ENCODE results near the gene CD300E. TPM values are rescaled to one million over a fixed set of nuclear protein-coding genes. Genes with fewer than 3 reads are reported as not detected.

The CD300E gene
- total RNA-seq, 1 experiment from 2014 or later: not detected

DNA sequence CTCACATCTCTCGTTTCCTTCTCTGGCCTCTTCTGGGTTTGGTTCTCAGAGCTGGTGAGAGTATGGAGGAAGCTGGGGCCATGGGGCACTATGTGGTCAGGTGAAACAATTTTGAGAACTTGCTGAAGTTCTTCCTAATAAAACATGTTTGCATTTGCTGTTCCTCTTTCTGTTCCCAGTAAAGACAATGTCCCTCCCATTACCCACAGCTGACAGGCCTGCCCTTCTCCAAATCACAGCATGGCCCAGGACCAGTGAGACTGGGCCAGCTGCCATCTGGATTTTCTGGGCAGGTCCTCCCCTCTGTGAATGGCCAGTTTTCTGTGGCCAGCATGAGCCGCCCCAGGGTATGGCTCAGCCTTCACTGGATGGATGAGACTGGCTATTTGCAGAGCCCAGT, 56.1 kb downstream of the CD300E start, which contains the start of gene CD300H:
TSS of gene CD300H (minus strand) at position 113 of the 400 bp plus-strand sequence.
- intact Hi-C loops (cut with micrococcal nuclease): no loop called here
- H3K36me3 ChIP-seq (ENCODE audit: control insufficient read depth in 1 of 2, insufficient read depth in 2 of 2, low read length in 2 of 2): no peaks in the 10 kb centered on the region
- peaks cover 14 to 25% of the 10 kb centered on the region in 2 experiments for H3K4me1 ChIP-seq (ENCODE audit: control insufficient read depth in 1 of 2, insufficient read depth in 2 of 2, low read length in 2 of 2)
- RAD21 ChIA-PET (ENCODE audit: low non-redundant PET in 1 of 2, low total read pairs in 2 of 2, uncharacterized antibody in 2 of 2, unreplicated experiment in 2 of 2): no interaction called here
- H3K9ac ChIP-seq (ENCODE audit: low read length): no peak within 1 kb of the TSS
- DNase-seq (ENCODE audit: low read depth, low spot score): no peak
- H3K4me3 ChIP-seq (replicated peaks in 1 of 2; ENCODE audit: low read depth in 1 of 2, low read length in 2 of 2): no peak within 1 kb of the TSS
- POLR2A ChIA-PET: no interaction called here
- H3K9me3 ChIP-seq (ENCODE audit: control insufficient read depth in 1 of 2, insufficient read depth in 1 of 2, low read depth in 1 of 2, low read length in 2 of 2): no peaks in the 10 kb centered on the region
- no TSS peak for BruUV-seq (replicated peaks)
- no peak within 1 kb of the TSS for H3K4me2 ChIP-seq (ENCODE audit: low read length)
- TF ChIP-seq ZFX (IDR thresholded peaks at IDR 0.05): no peak
- TF ChIP-seq, protein P1, sequence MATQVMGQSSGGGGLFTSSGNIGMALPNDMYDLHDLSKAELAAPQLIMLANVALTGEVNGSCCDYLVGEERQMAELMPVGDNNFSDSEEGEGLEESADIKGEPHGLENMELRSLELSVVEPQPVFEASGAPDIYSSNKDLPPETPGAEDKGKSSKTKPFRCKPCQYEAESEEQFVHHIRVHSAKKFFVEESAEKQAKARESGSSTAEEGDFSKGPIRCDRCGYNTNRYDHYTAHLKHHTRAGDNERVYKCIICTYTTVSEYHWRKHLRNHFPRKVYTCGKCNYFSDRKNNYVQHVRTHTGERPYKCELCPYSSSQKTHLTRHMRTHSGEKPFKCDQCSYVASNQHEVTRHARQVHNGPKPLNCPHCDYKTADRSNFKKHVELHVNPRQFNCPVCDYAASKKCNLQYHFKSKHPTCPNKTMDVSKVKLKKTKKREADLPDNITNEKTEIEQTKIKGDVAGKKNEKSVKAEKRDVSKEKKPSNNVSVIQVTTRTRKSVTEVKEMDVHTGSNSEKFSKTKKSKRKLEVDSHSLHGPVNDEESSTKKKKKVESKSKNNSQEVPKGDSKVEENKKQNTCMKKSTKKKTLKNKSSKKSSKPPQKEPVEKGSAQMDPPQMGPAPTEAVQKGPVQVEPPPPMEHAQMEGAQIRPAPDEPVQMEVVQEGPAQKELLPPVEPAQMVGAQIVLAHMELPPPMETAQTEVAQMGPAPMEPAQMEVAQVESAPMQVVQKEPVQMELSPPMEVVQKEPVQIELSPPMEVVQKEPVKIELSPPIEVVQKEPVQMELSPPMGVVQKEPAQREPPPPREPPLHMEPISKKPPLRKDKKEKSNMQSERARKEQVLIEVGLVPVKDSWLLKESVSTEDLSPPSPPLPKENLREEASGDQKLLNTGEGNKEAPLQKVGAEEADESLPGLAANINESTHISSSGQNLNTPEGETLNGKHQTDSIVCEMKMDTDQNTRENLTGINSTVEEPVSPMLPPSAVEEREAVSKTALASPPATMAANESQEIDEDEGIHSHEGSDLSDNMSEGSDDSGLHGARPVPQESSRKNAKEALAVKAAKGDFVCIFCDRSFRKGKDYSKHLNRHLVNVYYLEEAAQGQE (IDR thresholded peaks at IDR 0.05; ENCODE audit: low read depth): no peak
- TF ChIP-seq SP1 (IDR thresholded peaks at IDR 0.05; ENCODE audit: low read depth): no peak
- TF ChIP-seq EZH2 (IDR thresholded peaks at IDR 0.05): no peak
- no peak for TF ChIP-seq SIN3A (IDR thresholded peaks at IDR 0.05; ENCODE audit: low read depth)
- no peak for TF ChIP-seq POLR2A (IDR thresholded peaks at IDR 0.05; ENCODE audit: borderline replicate concordance, extremely low read depth, insufficient read depth, insufficient read length)
- TF ChIP-seq CBX3 (IDR thresholded peaks at IDR 0.05; ENCODE audit: low read depth): no peak
- no peak for TF ChIP-seq FOSL1 (IDR thresholded peaks at IDR 0.05; ENCODE audit: low read depth)
- no peak for TF ChIP-seq SRF (IDR thresholded peaks at IDR 0.05; ENCODE audit: low read depth)
- TF ChIP-seq EZH2phosphoT487 (IDR thresholded peaks at IDR 0.05; ENCODE audit: borderline replicate concordance): no peak
- TF ChIP-seq, protein P2, sequence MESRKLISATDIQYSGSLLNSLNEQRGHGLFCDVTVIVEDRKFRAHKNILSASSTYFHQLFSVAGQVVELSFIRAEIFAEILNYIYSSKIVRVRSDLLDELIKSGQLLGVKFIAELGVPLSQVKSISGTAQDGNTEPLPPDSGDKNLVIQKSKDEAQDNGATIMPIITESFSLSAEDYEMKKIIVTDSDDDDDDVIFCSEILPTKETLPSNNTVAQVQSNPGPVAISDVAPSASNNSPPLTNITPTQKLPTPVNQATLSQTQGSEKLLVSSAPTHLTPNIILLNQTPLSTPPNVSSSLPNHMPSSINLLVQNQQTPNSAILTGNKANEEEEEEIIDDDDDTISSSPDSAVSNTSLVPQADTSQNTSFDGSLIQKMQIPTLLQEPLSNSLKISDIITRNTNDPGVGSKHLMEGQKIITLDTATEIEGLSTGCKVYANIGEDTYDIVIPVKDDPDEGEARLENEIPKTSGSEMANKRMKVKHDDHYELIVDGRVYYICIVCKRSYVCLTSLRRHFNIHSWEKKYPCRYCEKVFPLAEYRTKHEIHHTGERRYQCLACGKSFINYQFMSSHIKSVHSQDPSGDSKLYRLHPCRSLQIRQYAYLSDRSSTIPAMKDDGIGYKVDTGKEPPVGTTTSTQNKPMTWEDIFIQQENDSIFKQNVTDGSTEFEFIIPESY (IDR thresholded peaks at IDR 0.05; ENCODE audit: extremely low read depth, insufficient replicate concordance, low read length): no peak
- no peak for TF ChIP-seq ATF3 (IDR thresholded peaks at IDR 0.05)
- no peak for TF ChIP-seq RAD21 (IDR thresholded peaks at IDR 0.05; ENCODE audit: low read depth)
- no peaks in the 10 kb centered on the region for H4K20me1 ChIP-seq (ENCODE audit: insufficient read depth)
- no peaks in the 10 kb centered on the region for H3K79me2 ChIP-seq (ENCODE audit: insufficient read depth, low read length)
- no peak for ATAC-seq
- no peak within 1 kb of the TSS for H3K27ac ChIP-seq (ENCODE audit: low read depth, low read length)
- H3K9me2 ChIP-seq (ENCODE audit: insufficient read depth): no peaks in the 10 kb centered on the region
- CTCF ChIA-PET: interaction anchor here (1.6 to 4.0 kb wide), 7 partner anchors 9 to 187 kb away, joined by 3 to 30 read pairs (median 11); partner anchors contain the start of gene CD300LD
- no peaks in the 10 kb centered on the region; the same call in 1 of the 2 replicates for H3K27me3 ChIP-seq (ENCODE audit: insufficient read depth, low read length)
- no peak within 1 kb of the TSS for H2AFZ ChIP-seq (ENCODE audit: low read depth, low read length, poor library complexity, severe bottlenecking)

Data from HCT116 (cell line).